Measurements from ENCODE around the gene TEX9.

The TEX9 gene

GRCh38 chr15:56445746-56446145, 80.5 kb downstream of the TEX9 start:
- Histone ChIP-seq H3K9ac (ENCODE audit: low read depth, low read length) (no peak overlapping the region), H3K36me3 (ENCODE audit: insufficient read depth, low read length) (peaks cover 12% of the 10 kb centered on the region), H3K4me1 (ENCODE audit: insufficient read depth, low read length) (no peaks in the 10 kb centered on the region), H3K27me3 (ENCODE audit: insufficient read depth, low read length) (no peaks in the 10 kb centered on the region), H3K27ac (ENCODE audit: low read depth, low read length) (no peak overlapping the region), H3K9me3 (ENCODE audit: insufficient read depth, low read depth, low read length) (no peaks in the 10 kb centered on the region), H3K4me3 (ENCODE audit: low read length) (no peak overlapping the region)
- WGBS = 94% methylated on average over 4 of the region's 5 CpGs

GRCh38 chr15:56454836-56455235, 89.6 kb downstream of the TEX9 start:
- Histone ChIP-seq H3K27ac (ENCODE audit: low read depth, low read length) (no peak overlapping the region), H3K36me3 (ENCODE audit: insufficient read depth, low read length) (no peaks in the 10 kb centered on the region), H3K9ac (ENCODE audit: low read depth, low read length) (no peak overlapping the region), H3K9me3 (ENCODE audit: insufficient read depth, low read depth, low read length) (no peaks in the 10 kb centered on the region), H3K4me3 (ENCODE audit: low read length) (no peak overlapping the region), H3K27me3 (ENCODE audit: insufficient read depth, low read length) (no peaks in the 10 kb centered on the region), H3K4me1 (ENCODE audit: insufficient read depth, low read length) (no peaks in the 10 kb centered on the region)
- WGBS = 93% methylated on average over 1 of the region's 1 CpG

GRCh38 chr15:56456229-56456628, 91.0 kb downstream of the TEX9 start:
- no peaks in the 10 kb centered on the region for H3K4me1 ChIP-seq (ENCODE audit: insufficient read depth, low read length)
- H3K27ac ChIP-seq (ENCODE audit: low read depth, low read length) = no peak overlapping the region
- H3K9ac ChIP-seq (ENCODE audit: low read depth, low read length) = no peak overlapping the region
- 92% methylated on average over 3 of the region's 3 CpGs for WGBS
- no peaks in the 10 kb centered on the region for H3K9me3 ChIP-seq (ENCODE audit: insufficient read depth, low read depth, low read length)
- no peaks in the 10 kb centered on the region for H3K27me3 ChIP-seq (ENCODE audit: insufficient read depth, low read length)
- H3K4me3 ChIP-seq (ENCODE audit: low read length) = no peak overlapping the region
- no peaks in the 10 kb centered on the region for H3K36me3 ChIP-seq (ENCODE audit: insufficient read depth, low read length)

- Histone ChIP-seq H3K27me3 (ENCODE audit: insufficient read depth, low read length) (peaks cover 3% of the 10 kb centered on the region; the same call in 1 of the 2 replicates), H3K9ac (ENCODE audit: low read depth, low read length) (no peak overlapping the region), H3K36me3 (ENCODE audit: insufficient read depth, low read length) (no peaks in the 10 kb centered on the region), H3K4me1 (ENCODE audit: insufficient read depth, low read length) (no peaks in the 10 kb centered on the region), H3K9me3 (ENCODE audit: insufficient read depth, low read depth, low read length) (no peaks in the 10 kb centered on the region), H3K4me3 (ENCODE audit: low read length) (no peak overlapping the region), H3K27ac (ENCODE audit: low read depth, low read length) (no peak overlapping the region)
- WGBS = 100% methylated on average over 1 of the region's 2 CpGs
These were observed 93.9 kb downstream of the TEX9 start for GRCh38 chr15:56459096-56459495.

GRCh38 chr15:56460071-56460470, 94.8 kb downstream of the TEX9 start:
- no CpG with 5 or more reads among the region's 1 CpG for WGBS
- no peak overlapping the region for H3K4me3 ChIP-seq (ENCODE audit: low read length)
- no peaks in the 10 kb centered on the region for H3K36me3 ChIP-seq (ENCODE audit: insufficient read depth, low read length)
- no peaks in the 10 kb centered on the region for H3K9me3 ChIP-seq (ENCODE audit: insufficient read depth, low read depth, low read length)
- H3K27me3 ChIP-seq (ENCODE audit: insufficient read depth, low read length) = peaks cover 11% of the 10 kb centered on the region; the same call in 1 of the 2 replicates
- H3K9ac ChIP-seq (ENCODE audit: low read depth, low read length) = no peak overlapping the region
- no peaks in the 10 kb centered on the region; the same call in 1 of the 2 replicates for H3K4me1 ChIP-seq (ENCODE audit: insufficient read depth, low read length)
- H3K27ac ChIP-seq (ENCODE audit: low read depth, low read length) = no peak overlapping the region

- WGBS = 95% methylated on average over 2 of the region's 2 CpGs
- H3K9ac ChIP-seq (ENCODE audit: low read depth, low read length) = no peak overlapping the region
- no peak overlapping the region for H3K27ac ChIP-seq (ENCODE audit: low read depth, low read length)
- no peak overlapping the region for H3K4me3 ChIP-seq (ENCODE audit: low read length)
- no peaks in the 10 kb centered on the region for H3K9me3 ChIP-seq (ENCODE audit: insufficient read depth, low read depth, low read length)
- peaks cover 20% of the 10 kb centered on the region for H3K27me3 ChIP-seq (ENCODE audit: insufficient read depth, low read length)
- H3K4me1 ChIP-seq (ENCODE audit: insufficient read depth, low read length) = no peaks in the 10 kb centered on the region; the same call in 1 of the 2 replicates
- H3K36me3 ChIP-seq (ENCODE audit: insufficient read depth, low read length) = no peaks in the 10 kb centered on the region
These were observed 95.7 kb downstream of the TEX9 start for GRCh38 chr15:56460947-56461346.

GRCh38 chr15:56464893-56465520, 99.8 kb downstream of the TEX9 start, which contains the start of gene MNS1:
MNS1 (minus strand) TSS chr15:56465137; CDS start chr15:56464972, 165 bp downstream.
- Histone ChIP-seq H3K4me3 (ENCODE audit: low read length) (peak within 1 kb of the TSS; percentile 73), H3K9ac (ENCODE audit: low read depth, low read length) (peak within 1 kb of the TSS; percentile 74), H3K36me3 (ENCODE audit: insufficient read depth, low read length) (no peaks in the 10 kb centered on the region), H3K9me3 (ENCODE audit: insufficient read depth, low read depth, low read length) (no peaks in the 10 kb centered on the region), H3K4me1 (ENCODE audit: insufficient read depth, low read length) (no peaks in the 10 kb centered on the region; the same call in 1 of the 2 replicates), H3K27me3 (ENCODE audit: insufficient read depth, low read length) (peaks cover 29% of the 10 kb centered on the region), H3K27ac (ENCODE audit: low read depth, low read length) (no peak within 1 kb of the TSS)
- WGBS = 21% methylated on average over 38 of the region's 38 CpGs

GRCh38 chr15:56467616-56468015, 102.4 kb downstream of the TEX9 start:
- Histone ChIP-seq H3K36me3 (ENCODE audit: insufficient read depth, low read length) (no peaks in the 10 kb centered on the region), H3K27me3 (ENCODE audit: insufficient read depth, low read length) (peaks cover 33% of the 10 kb centered on the region), H3K9ac (ENCODE audit: low read depth, low read length) (no peak overlapping the region), H3K4me3 (ENCODE audit: low read length) (no peak overlapping the region), H3K4me1 (ENCODE audit: insufficient read depth, low read length) (no peaks in the 10 kb centered on the region; the same call in 1 of the 2 replicates), H3K27ac (ENCODE audit: low read depth, low read length) (no peak overlapping the region), H3K9me3 (ENCODE audit: insufficient read depth, low read depth, low read length) (no peaks in the 10 kb centered on the region)
- 82% methylated on average over 1 of the region's 3 CpGs for WGBS

- H3K4me3 ChIP-seq (ENCODE audit: low read length) = no peak overlapping the region
These were observed 103.2 kb downstream of the TEX9 start for GRCh38 chr15:56468401-56468800.

GRCh38 chr15:56469483-56469882, 104.3 kb downstream of the TEX9 start:
- H3K9me3 ChIP-seq (ENCODE audit: insufficient read depth, low read depth, low read length) = no peaks in the 10 kb centered on the region
- H3K4me1 ChIP-seq (ENCODE audit: insufficient read depth, low read length) = no peaks in the 10 kb centered on the region; the same call in 1 of the 2 replicates
- no peak overlapping the region for H3K27ac ChIP-seq (ENCODE audit: low read depth, low read length)
- no peaks in the 10 kb centered on the region for H3K36me3 ChIP-seq (ENCODE audit: insufficient read depth, low read length)
- H3K27me3 ChIP-seq (ENCODE audit: insufficient read depth, low read length) = peaks cover 27% of the 10 kb centered on the region
- H3K4me3 ChIP-seq (ENCODE audit: low read length) = no peak overlapping the region
- H3K9ac ChIP-seq (ENCODE audit: low read depth, low read length) = no peak overlapping the region

More at GRCh38 chr15:56468401-56468800, 103.2 kb downstream of the TEX9 start:
- Histone ChIP-seq H3K27ac (ENCODE audit: low read depth, low read length) (no peak overlapping the region), H3K4me1 (ENCODE audit: insufficient read depth, low read length) (no peaks in the 10 kb centered on the region; the same call in 1 of the 2 replicates), H3K9me3 (ENCODE audit: insufficient read depth, low read depth, low read length) (no peaks in the 10 kb centered on the region), H3K27me3 (ENCODE audit: insufficient read depth, low read length) (peaks cover 33% of the 10 kb centered on the region), H3K9ac (ENCODE audit: low read depth, low read length) (no peak overlapping the region), H3K36me3 (ENCODE audit: insufficient read depth, low read length) (no peaks in the 10 kb centered on the region)
- WGBS = 70% methylated on average over 2 of the region's 2 CpGs

- H3K36me3 ChIP-seq (ENCODE audit: insufficient read depth, low read length) = no peaks in the 10 kb centered on the region
- H3K4me1 ChIP-seq (ENCODE audit: insufficient read depth, low read length) = no peaks in the 10 kb centered on the region
- 98% methylated on average over 5 of the region's 5 CpGs for WGBS
- H3K9ac ChIP-seq (ENCODE audit: low read depth, low read length) = no peak overlapping the region
- no peak overlapping the region for H3K27ac ChIP-seq (ENCODE audit: low read depth, low read length)
- H3K9me3 ChIP-seq (ENCODE audit: insufficient read depth, low read depth, low read length) = no peaks in the 10 kb centered on the region
- peaks cover 9% of the 10 kb centered on the region; the same call in 1 of the 2 replicates for H3K27me3 ChIP-seq (ENCODE audit: insufficient read depth, low read length)
- no peak overlapping the region for H3K4me3 ChIP-seq (ENCODE audit: low read length)
These were observed 106.3 kb downstream of the TEX9 start for GRCh38 chr15:56471440-56472069.

Data from HUES64 (cell line).